Vagina (tissue), 2 donors: Measurements from ENCODE around the gene VAMP2. TPM values are rescaled to one million over a fixed set of nuclear protein-coding genes. Genes with fewer than 3 reads are reported as not detected.

ENCODE experiments used
- DNase-seq, 2 donors: peaks; one replicate each; pipeline ENCODE4 v3.0.0-alpha.2; 2017; ENCODE audit errors: extremely low spot score in 2 of 2
- H3K27ac ChIP-seq: fragments of 200-600 bp; sonication (generic); one replicate; pipeline ENCODE4 v1.5.1; 2019
- H3K27me3 ChIP-seq: fragments of 200-600 bp; sonication (generic); one replicate; pipeline ENCODE4 v1.5.1; 2019
- H3K36me3 ChIP-seq, 2 donors: fragments of 200-600 bp; sonication (generic); one replicate each; pipeline ENCODE4 v1.5.1; 2017 to 2019
- H3K4me1 ChIP-seq: fragments of 200-600 bp; sonication (generic); one replicate; pipeline ENCODE4 v1.5.1; 2019
- H3K4me3 ChIP-seq, 2 donors: fragments of 200-600 bp; sonication (generic); 1 replicate in 1 of 2; 2 replicates in 1 of 2; pipeline ENCODE4 v1.5.1; 2016 to 2019
- H3K9me3 ChIP-seq: fragments of 200-600 bp; sonication (generic); one replicate; pipeline ENCODE4 v1.5.1; 2019
- POLR2A ChIP-seq, 2 donors: fragments of 450-650 bp; IDR thresholded peaks; one replicate each; pipeline ENCODE4 v1.6.1; 2017; ENCODE audit warnings: antibody characterized with exemption in 2 of 2, mild to moderate bottlenecking in 2 of 2, moderate library complexity in 2 of 2
- POLR2AphosphoS5 ChIP-seq, 2 donors: sonication (generic); formaldehyde crosslinking; IDR thresholded peaks; one replicate each; pipeline ENCODE4 v1.9.0; 2017; ENCODE audit warnings: antibody characterized with exemption in 2 of 2, mild to moderate bottlenecking in 2 of 2, low read depth in 1 of 2; ENCODE audit not compliant: insufficient read depth in 1 of 2
- intact Hi-C: fragments of 100-400 bp; cut with DNase I; formaldehyde crosslinking; loops from one replicate; pipeline ENCODE4 v1.15.1; 2023
- total RNA-seq: library from RNA; depleted of rRNA; stranded (reverse); fragments of >200 nt; gene quantifications from one replicate; pipeline ENCODE4 v1.2.3, GENCODE V29; 2016
- TF ChIP-seq, protein P1 (sequence below), 3 experiments: fragments of 450-650 bp in 2 of 3; fragments of 200-600 bp in 1 of 3; sonication (generic) in 1 of 3; IDR thresholded peaks; one replicate each; pipeline ENCODE4 v1.5.1; 2017 to 2019; ENCODE audit warnings: antibody characterized with exemption in 3 of 3, mild to moderate bottlenecking in 2 of 3, moderate library complexity in 2 of 3

The VAMP2 gene
- total RNA-seq, 1 donor from 2014 or later = 35.6 TPM

DNA sequence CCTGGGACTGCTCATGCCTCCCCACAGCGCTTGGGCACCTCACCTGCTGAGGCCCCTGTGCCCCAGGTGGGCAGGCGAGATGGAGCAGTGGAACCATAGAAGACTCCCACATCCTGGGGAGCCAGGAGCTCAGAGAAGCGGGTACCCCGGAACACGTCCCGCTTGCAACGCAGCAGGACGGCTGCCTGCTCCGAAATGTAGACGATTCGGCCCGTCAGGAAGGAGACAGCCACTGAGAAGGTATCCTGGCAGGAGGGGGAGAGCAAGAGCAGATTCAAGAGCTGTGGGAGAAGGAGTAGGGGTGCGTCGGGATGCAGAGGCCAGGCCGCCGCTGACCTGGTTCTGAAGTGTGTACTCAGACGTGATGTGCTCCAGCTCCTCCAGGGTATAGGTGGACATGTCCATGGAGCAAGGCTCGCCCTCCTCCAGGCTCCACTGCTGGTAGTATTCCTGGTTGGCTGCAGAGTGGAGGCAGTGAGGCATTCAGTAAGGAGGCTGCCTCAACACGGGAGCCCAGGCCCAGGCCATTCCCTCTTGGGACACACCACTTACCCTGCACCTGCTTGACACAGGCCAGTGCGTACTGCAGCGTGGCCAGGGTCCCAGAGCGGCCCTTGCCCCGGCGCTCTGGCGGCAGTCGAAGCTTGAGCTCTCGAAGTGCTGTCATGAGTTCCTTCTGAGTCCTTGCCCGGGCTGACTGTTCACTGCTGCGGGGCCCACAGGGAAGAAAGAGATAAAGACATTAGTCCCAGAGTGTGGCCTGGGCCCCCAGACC is 13.1 kb downstream of the VAMP2 start:
- H3K4me1 ChIP-seq = peaks cover 43% of the 10 kb centered on the region
- H3K27me3 ChIP-seq = no peaks in the 10 kb centered on the region
- H3K36me3 ChIP-seq = peaks cover 36 to 62% of the 10 kb centered on the region in 2 donors
- H3K9me3 ChIP-seq = no peaks in the 10 kb centered on the region
- H3K27ac ChIP-seq = peak overlapping the region; percentile 100
- TF ChIP-seq POLR2AphosphoS5 (IDR thresholded peaks at IDR 0.05; ENCODE audit: insufficient read depth in 1 of 2, low read depth in 1 of 2) (peak in 1 of 2 donors; percentile 14), POLR2A (IDR thresholded peaks at IDR 0.05) (no peak)
- no peak overlapping the region for H3K4me3 ChIP-seq
- intact Hi-C loops = no loop called here
- peak in 1 of 2 donors; percentile 91 for DNase-seq

DNA sequence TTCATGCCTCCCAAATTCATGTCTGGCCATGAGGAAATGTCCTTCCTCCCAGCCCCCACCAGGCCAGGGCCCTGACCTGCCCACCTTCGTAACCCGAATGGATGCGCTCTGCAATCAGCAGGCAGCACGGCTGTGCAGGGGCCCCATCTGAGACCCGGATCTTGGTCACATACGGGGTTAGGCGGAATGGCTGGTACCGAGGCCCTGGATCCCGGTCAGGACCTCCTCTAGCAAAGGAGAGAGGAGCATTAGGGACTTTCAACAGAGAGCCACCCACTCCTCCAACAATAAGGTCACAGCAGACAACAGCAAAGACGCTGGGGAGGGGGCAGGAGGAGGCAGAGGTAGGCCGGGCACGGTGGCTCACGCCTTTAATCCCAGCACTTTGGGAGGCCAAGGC is 14.2 kb downstream of the VAMP2 start:
- no peak overlapping the region for H3K4me3 ChIP-seq
- no peak for TF ChIP-seq POLR2A (IDR thresholded peaks at IDR 0.05)
- TF ChIP-seq, protein P1, sequence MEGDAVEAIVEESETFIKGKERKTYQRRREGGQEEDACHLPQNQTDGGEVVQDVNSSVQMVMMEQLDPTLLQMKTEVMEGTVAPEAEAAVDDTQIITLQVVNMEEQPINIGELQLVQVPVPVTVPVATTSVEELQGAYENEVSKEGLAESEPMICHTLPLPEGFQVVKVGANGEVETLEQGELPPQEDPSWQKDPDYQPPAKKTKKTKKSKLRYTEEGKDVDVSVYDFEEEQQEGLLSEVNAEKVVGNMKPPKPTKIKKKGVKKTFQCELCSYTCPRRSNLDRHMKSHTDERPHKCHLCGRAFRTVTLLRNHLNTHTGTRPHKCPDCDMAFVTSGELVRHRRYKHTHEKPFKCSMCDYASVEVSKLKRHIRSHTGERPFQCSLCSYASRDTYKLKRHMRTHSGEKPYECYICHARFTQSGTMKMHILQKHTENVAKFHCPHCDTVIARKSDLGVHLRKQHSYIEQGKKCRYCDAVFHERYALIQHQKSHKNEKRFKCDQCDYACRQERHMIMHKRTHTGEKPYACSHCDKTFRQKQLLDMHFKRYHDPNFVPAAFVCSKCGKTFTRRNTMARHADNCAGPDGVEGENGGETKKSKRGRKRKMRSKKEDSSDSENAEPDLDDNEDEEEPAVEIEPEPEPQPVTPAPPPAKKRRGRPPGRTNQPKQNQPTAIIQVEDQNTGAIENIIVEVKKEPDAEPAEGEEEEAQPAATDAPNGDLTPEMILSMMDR (IDR thresholded peaks at IDR 0.05) = no peak
- no peak for TF ChIP-seq POLR2AphosphoS5 (IDR thresholded peaks at IDR 0.05; ENCODE audit: insufficient read depth in 1 of 2, low read depth in 1 of 2)
- intact Hi-C loops = no loop called here
- H3K4me1 ChIP-seq = peaks cover 37% of the 10 kb centered on the region
- peak overlapping the region; percentile 34 for H3K27ac ChIP-seq
- H3K27me3 ChIP-seq = no peaks in the 10 kb centered on the region
- H3K36me3 ChIP-seq = peaks cover 42 to 72% of the 10 kb centered on the region in 2 donors
- DNase-seq = no peak
- no peaks in the 10 kb centered on the region for H3K9me3 ChIP-seq

DNA sequence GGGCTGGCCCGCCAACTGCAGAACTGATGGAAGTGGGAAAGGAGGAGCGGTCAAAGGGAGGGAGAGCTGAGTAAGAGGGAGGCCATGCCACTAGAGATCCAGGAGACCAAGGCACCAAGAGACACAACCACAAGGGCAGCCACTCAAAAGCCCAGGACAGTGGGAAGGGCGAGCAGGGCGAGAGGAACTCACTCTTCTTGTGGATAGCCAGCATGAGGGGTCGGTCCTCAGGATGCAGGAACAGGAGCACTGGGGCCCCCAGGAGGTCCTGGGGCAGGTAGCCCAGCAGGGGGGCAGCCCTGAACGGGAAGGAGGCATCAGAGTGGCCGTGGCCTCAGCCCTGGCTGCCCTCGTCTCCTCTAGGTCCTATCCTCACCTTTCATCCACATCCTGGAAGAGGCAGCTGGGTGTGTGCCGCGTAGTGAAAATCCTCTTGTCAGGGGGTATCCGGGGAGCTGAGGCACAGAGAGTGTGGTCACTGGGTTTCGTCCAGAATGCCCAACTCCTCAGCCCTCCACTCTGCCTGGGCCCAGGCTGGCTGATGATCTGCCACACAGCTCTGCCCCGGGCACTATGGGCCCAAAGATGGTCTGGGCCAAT is 14.8 kb downstream of the VAMP2 start:
- Histone ChIP-seq H3K36me3 (peaks cover 42 to 79% of the 10 kb centered on the region in 2 donors), H3K4me3 (no peak overlapping the region), H3K27me3 (no peaks in the 10 kb centered on the region), H3K27ac (peak overlapping the region; percentile 37), H3K9me3 (no peaks in the 10 kb centered on the region), H3K4me1 (peaks cover 31% of the 10 kb centered on the region)
- DNase-seq = peak in 1 of 2 donors; percentile 87
- TF ChIP-seq, protein P1 (IDR thresholded peaks at IDR 0.05) = no peak
- no peak for TF ChIP-seq POLR2AphosphoS5 (IDR thresholded peaks at IDR 0.05; ENCODE audit: insufficient read depth in 1 of 2, low read depth in 1 of 2)
- no peak for TF ChIP-seq POLR2A (IDR thresholded peaks at IDR 0.05)
- intact Hi-C loops = no loop called here

DNA sequence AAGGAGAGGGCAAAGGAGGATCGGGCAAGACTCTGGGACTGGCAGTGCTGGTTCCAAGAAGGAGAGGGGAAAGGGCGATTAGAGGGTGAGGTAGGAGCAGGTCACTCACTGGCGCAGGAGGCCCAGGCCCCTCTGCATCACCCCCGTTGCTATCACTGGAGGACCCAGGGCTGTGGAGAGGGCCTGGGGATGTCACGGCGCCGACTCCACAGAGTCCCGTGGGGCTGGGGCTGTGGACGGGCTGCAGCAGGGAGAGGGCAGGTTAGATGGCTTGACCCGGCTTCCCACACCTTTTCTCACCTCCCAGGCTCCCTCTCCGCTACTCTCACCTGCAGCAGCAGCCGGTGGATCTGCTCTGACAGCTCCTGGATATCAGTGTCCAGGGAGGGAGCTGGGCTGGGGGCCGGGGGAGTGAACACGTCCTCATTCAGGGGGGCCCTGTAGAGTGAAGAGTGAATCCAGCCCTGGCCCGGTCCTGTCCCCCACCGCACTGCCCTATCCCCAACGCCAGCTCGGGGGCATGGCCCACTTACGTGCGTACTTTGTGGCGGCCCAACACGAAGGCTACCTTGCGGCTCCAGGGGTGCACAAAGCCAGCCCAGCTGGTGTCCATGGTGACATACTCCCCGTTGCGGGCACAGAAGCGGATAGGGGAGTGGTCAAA is 15.5 kb downstream of the VAMP2 start:
- Histone ChIP-seq H3K27me3 (no peaks in the 10 kb centered on the region), H3K27ac (peak overlapping the region; percentile 37), H3K4me1 (peaks cover 26% of the 10 kb centered on the region), H3K9me3 (no peaks in the 10 kb centered on the region), H3K4me3 (no peak overlapping the region), H3K36me3 (peaks cover 45 to 85% of the 10 kb centered on the region in 2 donors)
- intact Hi-C loops = no loop called here
- no peak for TF ChIP-seq POLR2AphosphoS5 (IDR thresholded peaks at IDR 0.05; ENCODE audit: insufficient read depth in 1 of 2, low read depth in 1 of 2)
- no peak for TF ChIP-seq POLR2A (IDR thresholded peaks at IDR 0.05)
- TF ChIP-seq, protein P1 (IDR thresholded peaks at IDR 0.05) = no peak
- no peak for DNase-seq

DNA sequence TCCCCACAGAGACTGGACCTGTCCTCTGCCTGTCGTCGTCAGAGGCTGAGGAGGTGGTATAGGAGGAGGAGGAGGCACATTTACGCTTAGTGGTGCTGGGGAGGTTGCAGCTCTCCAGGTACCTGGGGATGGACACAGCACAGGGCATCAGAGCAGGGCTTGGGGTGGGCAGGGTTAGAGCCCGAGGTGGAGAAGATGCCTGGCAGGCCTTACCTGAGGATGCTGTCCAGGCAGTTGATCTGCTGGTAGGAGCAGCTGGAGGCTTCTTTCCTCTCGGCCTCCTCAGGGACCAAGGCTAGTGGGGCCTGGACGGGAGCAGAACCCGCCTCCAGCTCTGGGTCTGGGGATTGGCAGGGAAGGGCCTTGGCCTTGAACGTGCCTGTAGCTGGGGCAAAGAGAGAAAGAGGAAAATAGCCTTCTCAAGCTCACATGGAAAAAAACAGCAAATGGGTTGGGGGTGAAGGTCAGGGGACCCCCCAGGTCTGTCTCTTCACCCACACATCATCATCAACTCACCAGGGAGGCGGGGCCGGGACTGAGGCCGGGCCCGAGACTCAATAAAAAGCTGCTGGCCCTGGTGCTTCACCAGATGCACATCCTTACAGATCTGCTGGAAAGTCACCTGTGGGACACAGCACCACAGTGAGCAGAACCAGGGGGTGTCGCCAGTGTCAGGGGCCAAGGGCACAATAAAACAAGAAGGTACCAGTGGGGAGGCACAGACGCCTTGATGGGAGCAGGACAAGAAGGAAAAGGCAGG is 16.2 kb downstream of the VAMP2 start:
- peaks cover 45 to 92% of the 10 kb centered on the region in 2 donors for H3K36me3 ChIP-seq
- H3K4me1 ChIP-seq = peaks cover 26% of the 10 kb centered on the region
- intact Hi-C loops = no loop called here
- TF ChIP-seq POLR2AphosphoS5 (IDR thresholded peaks at IDR 0.05; ENCODE audit: insufficient read depth in 1 of 2, low read depth in 1 of 2) = peak in 1 of 2 donors; percentile 13
- TF ChIP-seq, protein P1 (IDR thresholded peaks at IDR 0.05) = no peak
- TF ChIP-seq POLR2A (IDR thresholded peaks at IDR 0.05) = no peak
- peak overlapping the region; percentile 37 for H3K27ac ChIP-seq
- no peak overlapping the region for H3K4me3 ChIP-seq
- DNase-seq = peak in 1 of 2 donors; percentile 88
- no peaks in the 10 kb centered on the region for H3K27me3 ChIP-seq
- H3K9me3 ChIP-seq = no peaks in the 10 kb centered on the region
